ENCODE results near the gene YAP1.

The YAP1 gene

GRCh38 chr11:102120437-102120973, 10.3 kb downstream of the YAP1 start (continued):
- TF ChIP-seq, protein P1, sequence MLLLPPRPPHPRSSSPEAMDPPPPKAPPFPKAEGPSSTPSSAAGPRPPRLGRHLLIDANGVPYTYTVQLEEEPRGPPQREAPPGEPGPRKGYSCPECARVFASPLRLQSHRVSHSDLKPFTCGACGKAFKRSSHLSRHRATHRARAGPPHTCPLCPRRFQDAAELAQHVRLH (tag by site-specific recombination; IDR thresholded peaks at IDR 0.05), result no peak; the same call in 1 of the 2 replicates
- TF ChIP-seq, protein P2, sequence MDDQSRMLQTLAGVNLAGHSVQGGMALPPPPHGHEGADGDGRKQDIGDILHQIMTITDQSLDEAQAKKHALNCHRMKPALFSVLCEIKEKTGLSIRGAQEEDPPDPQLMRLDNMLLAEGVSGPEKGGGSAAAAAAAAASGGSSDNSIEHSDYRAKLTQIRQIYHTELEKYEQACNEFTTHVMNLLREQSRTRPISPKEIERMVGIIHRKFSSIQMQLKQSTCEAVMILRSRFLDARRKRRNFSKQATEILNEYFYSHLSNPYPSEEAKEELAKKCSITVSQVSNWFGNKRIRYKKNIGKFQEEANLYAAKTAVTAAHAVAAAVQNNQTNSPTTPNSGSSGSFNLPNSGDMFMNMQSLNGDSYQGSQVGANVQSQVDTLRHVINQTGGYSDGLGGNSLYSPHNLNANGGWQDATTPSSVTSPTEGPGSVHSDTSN (CRISPR knock-in tag; IDR thresholded peaks at IDR 0.05), result no peak
- TF ChIP-seq, protein P3, sequence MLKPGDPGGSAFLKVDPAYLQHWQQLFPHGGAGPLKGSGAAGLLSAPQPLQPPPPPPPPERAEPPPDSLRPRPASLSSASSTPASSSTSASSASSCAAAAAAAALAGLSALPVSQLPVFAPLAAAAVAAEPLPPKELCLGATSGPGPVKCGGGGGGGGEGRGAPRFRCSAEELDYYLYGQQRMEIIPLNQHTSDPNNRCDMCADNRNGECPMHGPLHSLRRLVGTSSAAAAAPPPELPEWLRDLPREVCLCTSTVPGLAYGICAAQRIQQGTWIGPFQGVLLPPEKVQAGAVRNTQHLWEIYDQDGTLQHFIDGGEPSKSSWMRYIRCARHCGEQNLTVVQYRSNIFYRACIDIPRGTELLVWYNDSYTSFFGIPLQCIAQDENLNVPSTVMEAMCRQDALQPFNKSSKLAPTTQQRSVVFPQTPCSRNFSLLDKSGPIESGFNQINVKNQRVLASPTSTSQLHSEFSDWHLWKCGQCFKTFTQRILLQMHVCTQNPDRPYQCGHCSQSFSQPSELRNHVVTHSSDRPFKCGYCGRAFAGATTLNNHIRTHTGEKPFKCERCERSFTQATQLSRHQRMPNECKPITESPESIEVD (tag by site-specific recombination; IDR thresholded peaks at IDR 0.05), result no peak; the same call in 1 of the 2 replicates
- TF ChIP-seq OVOL3 (tag by site-specific recombination; IDR thresholded peaks at IDR 0.05) (no peak), ZBTB49 (tag by site-specific recombination; IDR thresholded peaks at IDR 0.05; ENCODE audit: low read depth) (no peak), ZNF843 (tag by site-specific recombination; IDR thresholded peaks at IDR 0.05) (peak; percentile 72), EGR2 (tag by site-specific recombination; IDR thresholded peaks at IDR 0.05; ENCODE audit: low read depth) (no peak), ZNF610 (tag by site-specific recombination; IDR thresholded peaks at IDR 0.05; ENCODE audit: borderline replicate concordance) (no peak), IKZF3 (tag by site-specific recombination; IDR thresholded peaks at IDR 0.05) (no peak), ZNF146 (tag by site-specific recombination; IDR thresholded peaks at IDR 0.05) (no peak)
- TF ChIP-seq, protein P4, sequence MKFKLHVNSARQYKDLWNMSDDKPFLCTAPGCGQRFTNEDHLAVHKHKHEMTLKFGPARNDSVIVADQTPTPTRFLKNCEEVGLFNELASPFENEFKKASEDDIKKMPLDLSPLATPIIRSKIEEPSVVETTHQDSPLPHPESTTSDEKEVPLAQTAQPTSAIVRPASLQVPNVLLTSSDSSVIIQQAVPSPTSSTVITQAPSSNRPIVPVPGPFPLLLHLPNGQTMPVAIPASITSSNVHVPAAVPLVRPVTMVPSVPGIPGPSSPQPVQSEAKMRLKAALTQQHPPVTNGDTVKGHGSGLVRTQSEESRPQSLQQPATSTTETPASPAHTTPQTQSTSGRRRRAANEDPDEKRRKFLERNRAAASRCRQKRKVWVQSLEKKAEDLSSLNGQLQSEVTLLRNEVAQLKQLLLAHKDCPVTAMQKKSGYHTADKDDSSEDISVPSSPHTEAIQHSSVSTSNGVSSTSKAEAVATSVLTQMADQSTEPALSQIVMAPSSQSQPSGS (tag by site-specific recombination; IDR thresholded peaks at IDR 0.05; ENCODE audit: low read depth), result no peak

DNA sequence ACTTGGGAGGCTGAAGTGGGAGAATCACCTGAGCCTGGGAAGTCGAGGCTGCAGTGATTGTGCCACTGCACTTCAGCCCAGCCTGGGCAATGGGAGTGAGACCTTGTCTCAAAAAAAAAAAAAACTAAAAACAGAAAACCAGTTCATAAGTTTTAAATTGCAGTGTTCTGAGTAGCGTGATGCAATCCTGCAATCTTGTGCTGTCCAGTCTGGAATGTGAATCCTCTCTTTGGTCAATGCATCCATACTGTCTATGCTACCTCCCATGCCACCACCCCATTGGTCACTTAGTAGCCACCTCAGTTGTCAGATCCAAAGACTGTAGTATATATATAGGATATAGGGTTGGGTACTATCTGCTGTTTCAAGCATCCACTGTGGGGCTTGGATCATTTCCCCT, 11.1 kb downstream of the YAP1 start:
- Histone ChIP-seq H3K9me3 (ENCODE audit: control insufficient read depth, insufficient read depth, low read depth, low read length) (no peaks in the 10 kb centered on the region; the same call in 1 of the 2 replicates), H3K27ac (ENCODE audit: extremely low read depth, low read depth, low read length) (no peak overlapping the region), H3K4me1 (ENCODE audit: control insufficient read depth, insufficient read depth, low read length) (peaks cover 26% of the 10 kb centered on the region), H3K4me3 (ENCODE audit: low read depth, low read length) (no peak overlapping the region), H3K36me3 (ENCODE audit: control insufficient read depth in 2 of 2, insufficient read depth in 1 of 2, low read length in 2 of 2) (peaks cover 0 to 20% of the 10 kb centered on the region in 2 experiments; a peak in 2 of 3 replicates)
- TF ChIP-seq ZNF433 (tag by site-specific recombination; IDR thresholded peaks at IDR 0.05; ENCODE audit: low read depth), result no peak
- no peak for TF ChIP-seq GLIS2 (tag by site-specific recombination; IDR thresholded peaks at IDR 0.05)
- TF ChIP-seq, protein P5, sequence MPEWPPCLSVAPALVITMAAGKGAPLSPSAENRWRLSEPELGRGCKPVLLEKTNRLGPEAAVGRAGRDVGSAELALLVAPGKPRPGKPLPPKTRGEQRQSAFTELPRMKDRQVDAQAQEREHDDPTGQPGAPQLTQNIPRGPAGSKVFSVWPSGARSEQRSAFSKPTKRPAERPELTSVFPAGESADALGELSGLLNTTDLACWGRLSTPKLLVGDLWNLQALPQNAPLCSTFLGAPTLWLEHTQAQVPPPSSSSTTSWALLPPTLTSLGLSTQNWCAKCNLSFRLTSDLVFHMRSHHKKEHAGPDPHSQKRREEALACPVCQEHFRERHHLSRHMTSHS (tag by site-specific recombination; IDR thresholded peaks at IDR 0.05), result no peak
- TF ChIP-seq ZNF16 (tag by site-specific recombination; IDR thresholded peaks at IDR 0.05; ENCODE audit: low read depth), result no peak
- no peak for TF ChIP-seq ZFHX2 (tag by site-specific recombination; conservative IDR thresholded peaks at IDR 0.05)
- no peak for TF ChIP-seq YY2 (tag by site-specific recombination; IDR thresholded peaks at IDR 0.05)
- TF ChIP-seq ZNF785 (tag by site-specific recombination; IDR thresholded peaks at IDR 0.05), result no peak
- no peak for TF ChIP-seq ZNF501 (tag by site-specific recombination; IDR thresholded peaks at IDR 0.05)
- TF ChIP-seq ZBTB7A (tag by site-specific recombination; IDR thresholded peaks at IDR 0.05; ENCODE audit: low read depth), result no peak
- POLR2A ChIA-PET, result no interaction called here
- CTCF ChIA-PET, result no interaction called here

Measured in HEK293 (cell line).